ENCODE measurements around the gene SCN5A. TPM values are rescaled to one million over a fixed set of nuclear protein-coding genes. Genes with fewer than 3 reads are reported as not detected.

The SCN5A gene
- total and polyA plus RNA-seq, 2 of the 4 experiments (the other 2 are of a cell fraction) = 1.9 to 2.0 TPM

DNA sequence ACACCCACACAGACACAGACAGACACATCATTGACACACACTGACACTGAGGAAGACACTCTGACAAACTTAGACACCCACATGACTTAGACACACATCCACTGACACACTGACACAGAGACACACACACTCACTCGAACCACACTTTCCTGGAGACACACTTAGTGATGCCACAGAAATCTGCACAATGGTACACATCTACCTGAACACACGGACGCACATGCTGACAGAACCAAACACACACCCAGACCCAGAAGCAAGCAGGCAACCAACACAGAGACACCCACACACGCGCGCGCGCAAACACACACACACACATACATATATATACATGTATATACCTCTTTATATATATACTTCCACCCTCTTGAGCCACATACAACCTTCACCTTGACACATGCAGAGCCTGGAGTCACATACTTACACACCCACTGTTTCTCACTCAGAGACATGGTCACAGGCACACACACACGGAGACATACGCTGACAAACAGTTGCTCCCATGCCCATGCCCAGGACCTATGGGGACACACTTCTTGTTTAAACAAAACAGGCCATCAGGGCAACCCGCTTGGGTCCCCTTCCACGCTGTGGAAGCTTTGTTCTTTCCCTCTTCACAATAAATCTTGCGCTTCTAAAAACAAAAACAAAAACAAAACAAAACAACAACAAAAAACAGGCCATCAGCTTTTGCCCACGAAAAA is 913 bp upstream of the SCN5A start:
- no TSS peak for BruUV-seq (replicated peaks)
- peak overlapping the region; percentile 88 for H2AFZ ChIP-seq (replicated peaks; ENCODE audit: low read length, poor library complexity)
- H3K4ac ChIP-seq (ENCODE audit: low read depth, low read length) = peak overlapping the region; percentile 0; the same call in 1 of the 2 replicates
- H4K20me1 ChIP-seq (ENCODE audit: insufficient read depth, low read length) = no peaks in the 10 kb centered on the region
- H3K36me3 ChIP-seq (ENCODE audit: control insufficient read depth, insufficient read depth, low read length) = no peaks in the 10 kb centered on the region
- H3K9me3 ChIP-seq (ENCODE audit: control insufficient read depth, insufficient read depth, low read length) = no peaks in the 10 kb centered on the region
- in situ Hi-C loops (cut with MboI; ENCODE audit: low sequenced_read_pairs) (no loop called here), dilution Hi-C loops (cut with HindIII; ENCODE audit: low sequenced_read_pairs, unreplicated experiment) (no loop called here), intact Hi-C loops (cut with micrococcal nuclease) (loop anchor here (10.0 kb wide), 1 partner anchor 296 kb away; no protein-coding TSS in a partner anchor)
- no peak overlapping the region; the same call in 1 of the 2 replicates for H3K4me3 ChIP-seq (ENCODE audit: insufficient read depth, low read depth, low read length)
- WGBS, 2 experiments (ENCODE audit: extremely low coverage in 2 of 2, insufficient read length in 1 of 2) = 100% methylated on average over 2 of the region's 14 CpGs; no CpG with 5 or more reads in 1 of the 2 experiments
- ChIA-PET CTCF (interaction anchor here (0.5 to 3.3 kb wide), 8 partner anchors 11 to 363 kb away, joined by 3 to 32 read pairs (median 5); no protein-coding TSS in a partner anchor), POLR2A (ENCODE audit: unreplicated experiment) (no interaction called here)
- no peak overlapping the region for H3K56ac ChIP-seq (ENCODE audit: extremely low read depth, insufficient read depth, low read length)
- H3K4me2 ChIP-seq (ENCODE audit: low read depth, low read length) = peak overlapping the region; percentile 94
- no peaks in the 10 kb centered on the region; the same call in 1 of the 2 replicates for H3K9me1 ChIP-seq (ENCODE audit: insufficient read depth, low read length)
- ATAC-seq (ENCODE audit: low read depth) (no peak), DNase-seq (no peak)
- H2BK20ac ChIP-seq (ENCODE audit: low read depth, low read length) = no peak overlapping the region
- no peak overlapping the region for H2BK120ac ChIP-seq (ENCODE audit: low read depth, low read length)
- no peak overlapping the region for H4K5ac ChIP-seq (ENCODE audit: low read depth, low read length)
- H3K23ac ChIP-seq (ENCODE audit: low read depth, low read length) = no peak overlapping the region
- H4K91ac ChIP-seq (ENCODE audit: insufficient read depth, low read depth, low read length) = no peak overlapping the region
- H3K79me1 ChIP-seq (ENCODE audit: low read depth in 1 of 2, low read length in 2 of 2) = peaks cover 0 to 11% of the 10 kb centered on the region in 2 experiments; a peak in 2 of 4 replicates
- H3K9ac ChIP-seq (ENCODE audit: low read depth, low read length) = peak overlapping the region; percentile 49; the same call in 1 of the 2 replicates
- H3K4me1 ChIP-seq (ENCODE audit: control insufficient read depth, insufficient read depth, low read length) = peaks cover 3% of the 10 kb centered on the region
- H2BK5ac ChIP-seq (ENCODE audit: low read depth, low read length, poor library complexity, severe bottlenecking) = no peak overlapping the region
- no peak overlapping the region for H4K8ac ChIP-seq (ENCODE audit: low read depth in 2 of 2, low read length in 2 of 2)
- no peak overlapping the region for H3K14ac ChIP-seq (replicated peaks; ENCODE audit: low read depth, low read length)
- peak overlapping the region; percentile 67; the same call in 1 of the 2 replicates for H2AK5ac ChIP-seq (ENCODE audit: low read depth, low read length)
- no peak overlapping the region for H3K27ac ChIP-seq (ENCODE audit: insufficient read depth, low read length)
- H3K27me3 ChIP-seq (ENCODE audit: control insufficient read depth, insufficient read depth, low read length) = peaks cover 11% of the 10 kb centered on the region
- no peak overlapping the region for H2BK15ac ChIP-seq (ENCODE audit: low read depth, low read length)
- H3K18ac ChIP-seq (ENCODE audit: low read depth, low read length) = no peak overlapping the region
- H2AK9ac ChIP-seq (replicated peaks; ENCODE audit: low read depth, low read length, poor library complexity) = peak overlapping the region; percentile 56
- no peak for TF ChIP-seq RFX5 (IDR thresholded peaks at IDR 0.05; ENCODE audit: low read depth, low read length)
- no peak for TF ChIP-seq FOS (IDR thresholded peaks at IDR 0.05; ENCODE audit: low read depth, low read length)
- TF ChIP-seq, protein P1, sequence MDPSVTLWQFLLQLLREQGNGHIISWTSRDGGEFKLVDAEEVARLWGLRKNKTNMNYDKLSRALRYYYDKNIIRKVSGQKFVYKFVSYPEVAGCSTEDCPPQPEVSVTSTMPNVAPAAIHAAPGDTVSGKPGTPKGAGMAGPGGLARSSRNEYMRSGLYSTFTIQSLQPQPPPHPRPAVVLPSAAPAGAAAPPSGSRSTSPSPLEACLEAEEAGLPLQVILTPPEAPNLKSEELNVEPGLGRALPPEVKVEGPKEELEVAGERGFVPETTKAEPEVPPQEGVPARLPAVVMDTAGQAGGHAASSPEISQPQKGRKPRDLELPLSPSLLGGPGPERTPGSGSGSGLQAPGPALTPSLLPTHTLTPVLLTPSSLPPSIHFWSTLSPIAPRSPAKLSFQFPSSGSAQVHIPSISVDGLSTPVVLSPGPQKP (IDR thresholded peaks at IDR 0.05; ENCODE audit: borderline replicate concordance, low read depth, low read length) = no peak
- TF ChIP-seq MXI1 (IDR thresholded peaks at IDR 0.05; ENCODE audit: borderline replicate concordance, low read depth, low read length) = no peak
- no peak for TF ChIP-seq BHLHE40 (IDR thresholded peaks at IDR 0.05; ENCODE audit: low read depth, low read length)
- no peak for TF ChIP-seq POLR2A (IDR thresholded peaks at IDR 0.05; ENCODE audit: low read depth, low read length)
- no peak for TF ChIP-seq SMC3 (IDR thresholded peaks at IDR 0.05; ENCODE audit: low read depth, low read length)
- TF ChIP-seq CTCF (conservative IDR thresholded peaks at IDR 0.05; ENCODE audit: low read depth, low read length) = no peak
- no peak for TF ChIP-seq USF2 (IDR thresholded peaks at IDR 0.05; ENCODE audit: low read depth, low read length)
- TF ChIP-seq MAFK (IDR thresholded peaks at IDR 0.05; ENCODE audit: low read depth, low read length) = no peak
- TF ChIP-seq CHD1 (IDR thresholded peaks at IDR 0.05; ENCODE audit: low read depth, low read length) = no peak
- TF ChIP-seq RCOR1 (IDR thresholded peaks at IDR 0.05; ENCODE audit: insufficient replicate concordance, low read length) = no peak
- no peak for TF ChIP-seq NFE2L2 (IDR thresholded peaks at IDR 0.05; ENCODE audit: low read depth, low read length)
- no peak for TF ChIP-seq MAZ (IDR thresholded peaks at IDR 0.05; ENCODE audit: borderline replicate concordance, low read depth, low read length)
- no peak for TF ChIP-seq CEBPB (IDR thresholded peaks at IDR 0.05; ENCODE audit: low read depth, low read length)

All from IMR-90 (cell line).